IPS-18a (cell line): ENCODE results near the gene CBX3.
A peak's percentile ranks its signal among the peaks of the same experiment; 100 is the strongest.
"Not testable (repeated sequence)": the region's sequence is repeated elsewhere in the genome, so short reads cannot be mapped to it uniquely, and the experiment has no call there.

Experiments used
- H3K27ac ChIP-seq: one replicate; pipeline ENCODE4 v1.5.1; 2013; ENCODE audit warnings: low read length
- H3K27me3 ChIP-seq: one replicate; pipeline ENCODE4 v1.6.1; 2013; ENCODE audit warnings: mild to moderate bottlenecking, low read length; ENCODE audit not compliant: control insufficient read depth, insufficient read depth
- H3K36me3 ChIP-seq: one replicate; pipeline ENCODE4 v1.6.1; 2013; ENCODE audit warnings: low read depth, low read length; ENCODE audit not compliant: control insufficient read depth
- H3K4me1 ChIP-seq: one replicate; pipeline ENCODE4 v1.6.1; 2013; ENCODE audit warnings: low read depth, low read length; ENCODE audit not compliant: control insufficient read depth
- H3K4me3 ChIP-seq: one replicate; pipeline ENCODE4 v1.5.1; 2013; ENCODE audit warnings: low read length
- H3K9ac ChIP-seq: one replicate; pipeline ENCODE4 v1.6.1; 2013; ENCODE audit warnings: mild to moderate bottlenecking, low read length, moderate library complexity
- H3K9me3 ChIP-seq: one replicate; pipeline ENCODE4 v1.6.1; 2013; ENCODE audit warnings: low read depth, low read length; ENCODE audit not compliant: control insufficient read depth

Gene CBX3

GRCh38 chr7:26191233-26191973 lies 10.1 kb upstream of the CBX3 start:
- Histone ChIP-seq H3K9me3 (no peaks in the 10 kb centered on the region), H3K36me3 (peaks cover 80% of the 10 kb centered on the region), H3K4me3 (no peak overlapping the region), H3K9ac (no peak overlapping the region), H3K27me3 (no peaks in the 10 kb centered on the region), H3K4me1 (peaks cover 7% of the 10 kb centered on the region), H3K27ac (no peak overlapping the region)

DNA sequence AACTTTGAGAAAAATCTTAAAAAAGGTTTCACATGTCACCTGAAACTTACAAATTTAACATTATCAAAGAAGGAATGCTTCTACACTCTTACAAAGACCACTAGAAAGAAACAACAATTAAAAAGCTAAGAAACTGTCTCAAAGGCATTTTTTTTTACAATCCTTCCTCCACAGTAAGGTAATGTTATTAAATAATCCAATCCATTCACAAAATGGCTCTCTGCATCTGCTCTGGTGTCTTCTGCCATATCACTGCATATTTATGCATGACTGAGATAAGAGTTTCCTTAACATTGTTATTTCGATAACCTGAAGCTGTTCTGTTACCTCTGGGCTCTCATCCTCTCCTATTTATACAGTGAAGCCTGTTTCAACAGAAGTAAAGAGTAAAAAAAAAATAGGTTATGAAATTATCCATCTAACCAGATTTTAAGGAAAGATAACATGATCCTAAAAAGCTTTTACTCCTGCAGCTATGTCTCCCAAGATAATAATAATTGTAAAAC lies 9.5 kb upstream of the CBX3 start:
- Histone ChIP-seq H3K27me3 (no peaks in the 10 kb centered on the region), H3K4me1 (peaks cover 13% of the 10 kb centered on the region), H3K4me3 (no peak overlapping the region), H3K36me3 (peaks cover 86% of the 10 kb centered on the region), H3K27ac (no peak overlapping the region), H3K9ac (no peak overlapping the region), H3K9me3 (no peaks in the 10 kb centered on the region)

DNA sequence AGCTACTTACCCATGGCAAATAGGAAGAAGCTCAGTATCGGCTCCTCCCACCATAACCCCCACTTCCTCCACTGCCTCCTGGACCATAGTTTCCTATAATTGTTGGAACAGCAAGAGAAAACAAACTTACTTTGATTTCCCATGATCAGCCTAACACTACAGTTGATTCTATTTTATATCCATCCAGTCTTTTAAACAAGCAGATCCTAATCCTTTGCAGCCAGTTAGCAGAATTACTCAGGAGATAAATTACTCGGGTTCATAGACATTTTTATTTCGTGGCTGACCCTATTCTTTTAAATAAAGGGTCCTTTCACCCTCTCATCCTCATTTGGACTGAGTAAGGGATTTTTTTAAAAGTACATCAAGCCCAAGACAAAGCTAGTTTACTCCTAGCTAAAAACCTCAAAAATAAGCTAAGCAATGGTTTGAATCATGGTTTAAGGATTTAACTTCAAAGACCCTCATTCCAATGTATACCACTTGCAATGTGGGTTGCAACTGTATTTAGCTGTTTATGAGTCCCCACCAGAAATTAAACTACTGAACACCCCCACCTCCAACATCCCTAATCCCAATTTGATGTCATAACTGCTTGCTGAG lies 9.0 kb upstream of the CBX3 start:
- H3K36me3 ChIP-seq, result peaks cover 92% of the 10 kb centered on the region
- no peaks in the 10 kb centered on the region for H3K9me3 ChIP-seq
- no peak overlapping the region for H3K27ac ChIP-seq
- H3K4me3 ChIP-seq, result no peak overlapping the region
- no peak overlapping the region for H3K9ac ChIP-seq
- peaks cover 17% of the 10 kb centered on the region for H3K4me1 ChIP-seq
- no peaks in the 10 kb centered on the region for H3K27me3 ChIP-seq

DNA sequence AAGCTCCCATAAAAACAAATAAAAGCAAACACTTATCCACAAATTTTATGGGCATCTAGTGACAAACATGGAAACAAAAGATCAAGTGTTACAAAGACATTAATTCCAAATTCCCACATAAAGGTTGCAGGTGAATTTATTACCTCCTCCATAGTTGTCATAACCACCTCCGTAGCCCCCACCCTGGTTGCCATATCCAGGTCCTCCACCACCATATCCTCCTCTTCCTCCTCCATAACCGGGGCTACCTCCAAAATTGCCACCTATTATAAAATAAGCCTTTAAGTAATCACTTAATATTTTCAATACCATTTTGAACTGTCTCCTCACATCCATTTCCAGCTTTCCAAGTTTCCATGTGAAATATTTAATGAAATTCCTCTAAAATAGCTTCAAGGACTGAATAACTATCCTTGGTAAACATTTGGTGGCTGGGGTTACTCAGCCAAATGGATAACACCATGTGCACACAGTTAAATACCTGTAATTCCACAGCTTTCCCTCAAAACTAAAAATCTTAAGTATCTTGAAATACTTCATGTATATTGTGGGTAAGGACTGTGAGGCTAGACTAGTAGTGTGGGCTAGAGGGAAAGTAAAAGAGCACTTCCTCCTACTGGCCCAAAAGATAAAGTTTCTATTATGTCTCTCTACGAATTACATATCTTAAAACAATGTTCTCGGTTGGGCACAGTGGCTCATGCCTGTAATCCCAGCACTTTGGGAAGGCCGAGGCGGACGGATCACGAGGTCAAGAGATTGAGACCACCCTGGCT lies 7.9 kb upstream of the CBX3 start:
- Histone ChIP-seq H3K9me3 (no peaks in the 10 kb centered on the region), H3K27me3 (no peaks in the 10 kb centered on the region), H3K36me3 (peaks cover 97% of the 10 kb centered on the region), H3K4me1 (peaks cover 17% of the 10 kb centered on the region), H3K4me3 (no peak overlapping the region), H3K9ac (no peak overlapping the region), H3K27ac (no peak overlapping the region)

DNA sequence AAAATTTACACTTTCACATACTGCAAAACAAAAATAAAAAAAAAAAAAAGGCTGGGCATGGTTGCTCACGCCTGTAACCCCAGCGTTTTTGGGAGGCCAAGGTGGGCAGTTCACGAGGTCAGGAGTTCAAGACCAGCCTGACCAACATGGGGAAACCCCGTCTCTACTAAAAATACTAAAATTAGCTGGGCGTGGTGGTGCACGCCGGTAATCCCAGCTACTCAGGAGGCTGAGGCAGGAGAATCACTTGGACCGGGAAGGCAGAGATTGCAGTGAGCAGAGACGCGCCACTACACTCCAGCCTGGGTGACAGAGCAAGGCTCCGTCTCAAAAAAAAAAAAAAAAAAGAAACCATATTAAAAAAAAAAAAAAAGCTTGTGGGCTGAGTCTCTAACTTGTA lies 6.8 kb upstream of the CBX3 start:
- Histone ChIP-seq H3K4me1 (peaks cover 17% of the 10 kb centered on the region), H3K4me3 (peak overlapping the region; percentile 16), H3K36me3 (peaks cover 96% of the 10 kb centered on the region)
- not testable (repeated sequence) for H3K27ac ChIP-seq, H3K9me3 ChIP-seq, H3K27me3 ChIP-seq, H3K9ac ChIP-seq

DNA sequence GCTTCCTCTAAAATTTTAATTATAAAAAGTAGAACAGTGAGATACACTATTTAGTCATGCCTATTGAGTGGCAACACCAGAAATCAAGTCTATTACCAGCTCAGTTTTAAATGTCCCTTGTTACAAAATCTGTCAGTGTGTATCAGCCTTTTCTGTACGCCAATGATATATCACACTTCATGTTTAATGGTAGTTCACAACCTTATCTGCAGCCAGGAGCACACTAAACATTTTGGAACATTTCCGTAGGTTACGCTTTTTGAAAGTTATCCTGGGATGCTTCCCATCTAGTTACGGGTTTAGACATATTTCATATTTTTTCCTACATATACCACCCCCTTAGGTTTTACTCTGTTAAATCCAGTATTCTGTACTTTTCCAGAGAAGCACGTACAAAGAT lies 6.4 kb upstream of the CBX3 start:
- Histone ChIP-seq H3K27ac (no peak overlapping the region), H3K9ac (no peak overlapping the region), H3K9me3 (peaks cover 6% of the 10 kb centered on the region), H3K4me3 (peak overlapping the region; percentile 16), H3K36me3 (peaks cover 92% of the 10 kb centered on the region), H3K4me1 (peaks cover 17% of the 10 kb centered on the region), H3K27me3 (no peaks in the 10 kb centered on the region)

DNA sequence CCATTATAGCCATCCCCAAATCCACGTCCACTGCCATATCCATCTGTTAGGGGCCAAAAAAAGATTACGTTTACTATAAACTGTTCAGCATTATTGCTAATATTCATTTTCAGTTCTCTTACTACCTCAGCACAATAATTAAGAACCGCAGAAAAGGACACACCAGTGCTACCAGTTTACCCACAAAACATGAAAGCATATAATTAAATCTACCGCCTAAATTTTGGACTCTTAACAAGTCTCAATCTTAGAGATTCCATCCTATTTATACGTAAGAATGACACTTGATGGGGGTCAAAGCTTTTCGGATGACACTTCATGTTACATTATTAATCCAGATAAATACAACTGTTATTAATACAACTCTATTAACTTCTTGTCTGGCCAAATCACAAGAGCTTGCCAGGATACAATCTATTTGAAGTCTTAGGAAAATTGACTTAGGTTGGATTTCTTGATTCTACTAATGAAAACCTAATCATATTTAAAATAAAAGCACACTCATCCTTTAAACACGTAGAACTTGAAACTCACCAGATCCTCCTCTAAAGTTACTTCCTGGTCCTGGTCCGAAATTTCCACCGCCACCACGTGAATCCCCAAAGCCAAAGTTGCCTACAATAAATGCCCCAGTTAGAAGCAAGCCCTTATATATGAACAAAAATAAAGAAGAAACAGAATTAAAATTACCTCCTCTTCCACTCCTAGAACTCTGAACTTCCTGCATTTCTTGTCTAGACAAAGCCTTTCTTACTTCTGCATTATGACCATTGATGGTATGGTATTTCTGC lies 5.5 kb upstream of the CBX3 start:
- H3K36me3 ChIP-seq, result peaks cover 83% of the 10 kb centered on the region
- no peak overlapping the region for H3K27ac ChIP-seq
- peak overlapping the region; percentile 100 for H3K9ac ChIP-seq
- H3K27me3 ChIP-seq, result no peaks in the 10 kb centered on the region
- peaks cover 6% of the 10 kb centered on the region for H3K9me3 ChIP-seq
- peaks cover 17% of the 10 kb centered on the region for H3K4me1 ChIP-seq
- H3K4me3 ChIP-seq, result peak overlapping the region; percentile 99

DNA sequence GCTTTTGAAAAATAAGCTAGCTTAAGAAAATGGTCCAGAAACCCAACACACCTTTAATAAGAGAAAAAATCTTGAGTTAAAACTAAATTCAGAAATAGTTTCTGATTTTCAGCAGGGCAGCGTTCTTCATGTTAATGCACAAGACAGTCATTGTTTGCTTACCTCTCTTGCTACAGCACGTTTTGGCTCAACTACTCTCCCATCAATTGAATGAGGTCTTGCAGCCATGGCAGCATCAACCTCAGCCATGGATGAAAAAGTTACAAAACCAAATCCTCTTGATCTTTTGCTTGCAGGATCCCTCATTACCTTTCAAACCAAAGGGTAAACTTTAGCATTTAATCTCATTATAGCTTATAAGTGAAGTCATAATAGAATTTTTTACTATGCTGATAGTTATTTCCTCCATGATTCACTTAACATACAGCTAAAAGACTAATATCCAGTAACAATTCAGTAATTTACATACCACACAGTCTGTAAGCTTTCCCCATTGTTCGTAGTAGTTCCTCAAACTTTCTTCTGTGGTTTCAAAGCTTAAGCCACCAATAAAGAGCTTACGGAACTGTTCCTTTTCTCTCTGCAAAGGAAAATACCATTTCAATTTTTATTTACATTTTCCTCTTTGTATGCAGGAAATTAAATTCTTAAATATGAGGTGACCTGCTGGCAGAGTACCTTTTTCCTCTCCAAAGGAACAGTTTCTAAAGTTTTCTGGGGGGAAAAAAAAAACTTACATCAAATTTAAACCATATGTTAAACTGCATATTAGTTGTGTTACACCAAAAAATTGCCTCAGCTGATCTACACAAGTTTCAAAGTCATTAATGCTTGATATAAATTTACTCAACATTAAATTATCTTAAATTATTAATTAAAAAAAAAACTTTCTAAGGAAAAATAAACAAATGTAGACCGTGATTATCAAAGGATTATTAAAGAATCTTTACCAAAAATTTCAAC lies 4.1 kb upstream of the CBX3 start:
- H3K27me3 ChIP-seq, result no peaks in the 10 kb centered on the region
- H3K36me3 ChIP-seq, result peaks cover 70% of the 10 kb centered on the region
- peaks cover 17% of the 10 kb centered on the region for H3K4me1 ChIP-seq
- H3K27ac ChIP-seq, result no peak overlapping the region
- peak overlapping the region; percentile 99 for H3K4me3 ChIP-seq
- peak overlapping the region; percentile 100 for H3K9ac ChIP-seq
- H3K9me3 ChIP-seq, result peaks cover 6% of the 10 kb centered on the region

DNA sequence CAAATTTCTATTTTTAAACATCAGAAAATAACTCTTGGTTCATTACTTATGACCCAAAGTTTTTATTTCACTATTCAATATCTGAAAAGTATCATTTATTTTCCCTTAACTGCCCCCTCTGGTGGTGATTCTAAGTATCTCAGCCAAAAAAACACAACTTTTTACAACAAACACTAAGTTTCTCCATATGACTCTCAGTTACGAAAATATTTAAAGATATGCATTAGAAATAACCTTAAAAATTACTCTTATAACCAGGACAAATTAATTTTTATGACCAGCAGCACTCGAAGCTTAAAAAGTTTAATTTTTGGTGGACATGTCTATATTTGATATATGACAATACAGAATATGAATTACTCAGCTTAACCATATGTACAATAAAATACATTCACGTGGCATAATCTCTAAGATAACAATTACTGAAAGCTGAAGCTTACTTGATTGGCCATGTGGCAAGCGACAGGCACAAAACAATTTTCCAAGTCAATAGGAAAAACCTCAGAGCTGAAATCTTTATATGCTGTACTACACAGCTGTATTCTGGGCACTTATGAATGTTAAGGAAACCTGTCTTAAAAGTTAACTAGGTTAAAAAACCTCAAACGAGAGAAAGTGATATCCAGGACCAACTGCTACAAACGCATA lies 3.3 kb upstream of the CBX3 start:
- Histone ChIP-seq H3K36me3 (peaks cover 64% of the 10 kb centered on the region), H3K27me3 (no peaks in the 10 kb centered on the region), H3K9me3 (peaks cover 6% of the 10 kb centered on the region), H3K4me3 (peak overlapping the region; percentile 99), H3K9ac (peak overlapping the region; percentile 100), H3K4me1 (peaks cover 17% of the 10 kb centered on the region), H3K27ac (peak overlapping the region; percentile 100)

- Histone ChIP-seq H3K9ac (peak overlapping the region; percentile 100), H3K4me1 (peaks cover 20% of the 10 kb centered on the region), H3K27me3 (no peaks in the 10 kb centered on the region), H3K27ac (peak overlapping the region; percentile 100), H3K9me3 (peaks cover 6% of the 10 kb centered on the region), H3K36me3 (peaks cover 64% of the 10 kb centered on the region), H3K4me3 (peak overlapping the region; percentile 99)
These were observed 2.8 kb upstream of the CBX3 start for GRCh38 chr7:26198781-26199169.
